Measurements from ENCODE around the gene FAM76A.
"Not testable (repeated sequence)": the region's sequence is repeated elsewhere in the genome, so short reads cannot be mapped to it uniquely, and the experiment has no call there.

DNA sequence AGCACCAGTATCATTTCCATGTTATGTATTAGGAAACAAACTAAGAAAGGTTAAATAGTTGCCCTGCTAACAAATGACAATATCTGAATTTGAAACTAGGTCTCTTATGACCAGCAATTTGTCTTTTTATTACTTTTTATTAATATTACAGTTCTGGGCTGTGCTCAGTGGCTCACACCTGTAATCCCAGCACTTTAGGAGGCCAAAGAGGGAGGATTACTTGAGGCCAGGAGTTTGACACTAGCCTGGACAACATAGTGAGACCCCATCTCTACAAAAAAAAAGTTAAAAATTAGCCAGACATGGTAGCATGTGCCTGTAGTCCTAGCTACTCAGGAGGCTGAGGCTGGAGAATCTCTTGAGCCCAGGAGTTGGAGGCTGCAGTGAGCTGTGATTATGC, 50.5 kb downstream of the FAM76A start:
- TF ChIP-seq POLR2A (IDR thresholded peaks at IDR 0.05): not testable (repeated sequence)
- TF ChIP-seq, protein P1, sequence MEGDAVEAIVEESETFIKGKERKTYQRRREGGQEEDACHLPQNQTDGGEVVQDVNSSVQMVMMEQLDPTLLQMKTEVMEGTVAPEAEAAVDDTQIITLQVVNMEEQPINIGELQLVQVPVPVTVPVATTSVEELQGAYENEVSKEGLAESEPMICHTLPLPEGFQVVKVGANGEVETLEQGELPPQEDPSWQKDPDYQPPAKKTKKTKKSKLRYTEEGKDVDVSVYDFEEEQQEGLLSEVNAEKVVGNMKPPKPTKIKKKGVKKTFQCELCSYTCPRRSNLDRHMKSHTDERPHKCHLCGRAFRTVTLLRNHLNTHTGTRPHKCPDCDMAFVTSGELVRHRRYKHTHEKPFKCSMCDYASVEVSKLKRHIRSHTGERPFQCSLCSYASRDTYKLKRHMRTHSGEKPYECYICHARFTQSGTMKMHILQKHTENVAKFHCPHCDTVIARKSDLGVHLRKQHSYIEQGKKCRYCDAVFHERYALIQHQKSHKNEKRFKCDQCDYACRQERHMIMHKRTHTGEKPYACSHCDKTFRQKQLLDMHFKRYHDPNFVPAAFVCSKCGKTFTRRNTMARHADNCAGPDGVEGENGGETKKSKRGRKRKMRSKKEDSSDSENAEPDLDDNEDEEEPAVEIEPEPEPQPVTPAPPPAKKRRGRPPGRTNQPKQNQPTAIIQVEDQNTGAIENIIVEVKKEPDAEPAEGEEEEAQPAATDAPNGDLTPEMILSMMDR (IDR thresholded peaks at IDR 0.05): not testable (repeated sequence)

Data from esophagus squamous epithelium (tissue), 4 donors.